B cell (primary cell): Measurements from ENCODE around the gene HAX1. TPM values are rescaled to one million over a fixed set of nuclear protein-coding genes. Genes with fewer than 3 reads are reported as not detected.

Source experiments
- ATAC-seq: fragments of 200-7000 bp; cut with Tn5 transposase; one replicate; pipeline ENCODE4 v1.10.0; 2021; ENCODE audit warnings: low read depth, mild to moderate bottlenecking, moderate number of reproducible peaks, moderate library complexity
- CTCF ChIA-PET: fragments of 350-600 bp; sonication (Branson Sonifier 250); formaldehyde crosslinking; loops from one replicate; lab custom pipeline; 2021; ENCODE audit warnings: antibody characterized with exemption, inconsistent platforms; lab: Charles Lee
- POLR2A ChIA-PET: fragments of 350-600 bp; sonication (Branson Sonifier 250); formaldehyde crosslinking; loops from one replicate; lab custom pipeline; 2021; ENCODE audit warnings: antibody characterized with exemption; lab: Charles Lee
- DNase-seq: peaks from one replicate; pipeline ENCODE4 v3.0.0; 2013
- H2AFZ ChIP-seq: 2 replicates; pipeline ENCODE4 v1.6.1; 2012; ENCODE audit warnings: mild to moderate bottlenecking, low read depth, low read length; ENCODE audit not compliant: insufficient read depth, poor library complexity, severe bottlenecking
- H3K27ac ChIP-seq, 2 donors: 1 replicate in 1 of 2; 2 replicates in 1 of 2; pipeline ENCODE4 v1.5.1; 2012 to 2013; ENCODE audit warnings: low read length in 2 of 2, mild to moderate bottlenecking in 2 of 2, moderate library complexity in 1 of 2
- H3K27me3 ChIP-seq, 4 experiments: fragments of 200-600 bp in 1 of 4; sonication (generic) in 1 of 4; replicated peaks in 1 of 4; 1 replicate in 2 of 4; 2 replicates in 2 of 4; pipeline versions ENCODE4 v1.6.1 to v1.7.0; 2013 to 2016; ENCODE audit warnings: low read length in 3 of 4, mild to moderate bottlenecking in 2 of 4, mixed read lengths in 1 of 4, moderate library complexity in 1 of 4; ENCODE audit not compliant: insufficient read depth in 4 of 4, control insufficient read depth in 3 of 4; ENCODE audit errors: control extremely low read depth in 1 of 4
- H3K36me3 ChIP-seq, 2 experiments: replicated peaks in 1 of 2; 1 replicate in 1 of 2; 2 replicates in 1 of 2; pipeline versions ENCODE4 v1.6.1 to v1.7.1; 2013; ENCODE audit warnings: low read length in 1 of 2; ENCODE audit not compliant: insufficient read depth in 2 of 2, control insufficient read depth in 1 of 2; ENCODE audit errors: control extremely low read depth in 1 of 2, extremely low read depth in 1 of 2
- H3K4me1 ChIP-seq, 2 donors: fragments of 200-600 bp in 1 of 2; sonication (generic) in 1 of 2; 1 replicate in 1 of 2; 2 replicates in 1 of 2; pipeline versions ENCODE4 v1.5.1 to v1.6.1; 2013 to 2017; ENCODE audit warnings: low read length in 2 of 2; ENCODE audit not compliant: control insufficient read depth in 2 of 2, insufficient read depth in 2 of 2
- H3K4me2 ChIP-seq: replicated peaks from 2 replicates; pipeline ENCODE3; 2012; ENCODE audit warnings: mild to moderate bottlenecking, low read depth, low read length; ENCODE audit not compliant: poor library complexity, severe bottlenecking
- H3K4me3 ChIP-seq, 5 experiments: fragments of 200-600 bp in 1 of 5; sonication (generic) in 1 of 5; 1 replicate in 3 of 5; 2 replicates in 2 of 5; pipeline versions ENCODE4 v1.5.1 to v1.7.0; 2011 to 2016; ENCODE audit warnings: low read length in 4 of 5, mild to moderate bottlenecking in 4 of 5, low read depth in 2 of 5, control low read depth in 1 of 5, moderate library complexity in 1 of 5; ENCODE audit not compliant: insufficient read depth in 1 of 5; ENCODE audit errors: control extremely low read depth in 1 of 5, extremely low read depth in 1 of 5
- H3K79me2 ChIP-seq: fragments of 200-600 bp; sonication (generic); one replicate; pipeline ENCODE4 v1.6.0; 2016; ENCODE audit warnings: low read length; ENCODE audit not compliant: control insufficient read depth, insufficient read depth
- H3K9ac ChIP-seq: fragments of 200-600 bp; sonication (generic); 2 replicates; pipeline ENCODE4 v1.6.1; 2017; ENCODE audit warnings: mild to moderate bottlenecking, low read length, moderate library complexity
- H3K9me3 ChIP-seq, 3 donors: one replicate each; pipeline versions ENCODE4 v1.6.1 to v1.7.1; 2013; ENCODE audit warnings: low read length in 2 of 3; ENCODE audit not compliant: control insufficient read depth in 2 of 3, insufficient read depth in 1 of 3; ENCODE audit errors: control extremely low read depth in 1 of 3
- H4K20me1 ChIP-seq: 2 replicates; pipeline ENCODE4 v1.6.0; 2012; ENCODE audit warnings: mild to moderate bottlenecking, low read length; ENCODE audit not compliant: insufficient read depth, control insufficient read depth, poor library complexity, severe bottlenecking
- H3K27ac Mint-ChIP-seq: one replicate; pipeline ENCODE4 v1.8.0; 2021; ENCODE audit warnings: mixed read lengths
- H3K27me3 Mint-ChIP-seq: one replicate; pipeline ENCODE4 v1.8.0; 2021; ENCODE audit warnings: mixed read lengths
- H3K4me1 Mint-ChIP-seq: one replicate; pipeline ENCODE4 v1.8.0; 2021; ENCODE audit warnings: mixed read lengths
- H3K4me3 Mint-ChIP-seq: one replicate; pipeline ENCODE4 v1.8.0; 2021; ENCODE audit warnings: mixed read lengths
- H3K9me3 Mint-ChIP-seq: one replicate; pipeline ENCODE4 v1.8.0; 2022; ENCODE audit warnings: mixed read lengths; ENCODE audit not compliant: insufficient read depth
- EZH2 ChIP-seq: IDR thresholded peaks from 2 replicates; pipeline ENCODE4 v1.6.1; 2012; ENCODE audit warnings: borderline replicate concordance, low read depth, mild to moderate bottlenecking, moderate library complexity, low read length; ENCODE audit not compliant: insufficient read depth, poor library complexity, severe bottlenecking
- WGBS: methylation state at CpG from one replicate; pipeline ENCODE4 v1.1.5; 2013; ENCODE audit warnings: missing lambda C conversion rate; ENCODE audit not compliant: insufficient coverage; 5-methylcytosine and 5-hydroxymethylcytosine counted together
- intact Hi-C: fragments of 100-400 bp; cut with micrococcal nuclease; formaldehyde crosslinking; loops from one replicate; pipeline ENCODE4 v1.10.0; 2022
- polyA plus RNA-seq: library from polyadenylated mRNA; depleted of rRNA; stranded (reverse); fragments of >200 nt; gene quantifications from 2 replicates; pipeline ENCODE4 v1.2.3, GENCODE V29; 2012
- total RNA-seq, 2 donors: library from RNA; stranded (reverse); fragments of 120-200 nt in 1 of 2; gene quantifications; 1 replicate in 1 of 2; 2 replicates in 1 of 2; pipeline versions ENCODE4 v1.2.3 to v1.2.4, GENCODE V29; 2013 to 2022
- TF ChIP-seq, protein P1 (sequence below): fragments of 200-600 bp; IDR thresholded peaks from one replicate; pipeline ENCODE4 v1.8.0; 2022; ENCODE audit warnings: antibody characterized with exemption, mild to moderate bottlenecking

Gene HAX1
- total and polyA plus RNA-seq, 2 donors (not counting 1 experiment from before 2014, with no cell fraction given) = 85.7 to 88.8 TPM

GRCh38 chr1:154270833-154271232 is 1.6 kb upstream of the HAX1 start:
- Mint-ChIP-seq H3K4me3 (peak overlapping the region; percentile 48), H3K4me1 (peaks cover 34% of the 10 kb centered on the region), H3K27ac (peak overlapping the region; percentile 87), H3K9me3 (no peaks in the 10 kb centered on the region), H3K27me3 (no peaks in the 10 kb centered on the region)
- TF ChIP-seq, protein P1, sequence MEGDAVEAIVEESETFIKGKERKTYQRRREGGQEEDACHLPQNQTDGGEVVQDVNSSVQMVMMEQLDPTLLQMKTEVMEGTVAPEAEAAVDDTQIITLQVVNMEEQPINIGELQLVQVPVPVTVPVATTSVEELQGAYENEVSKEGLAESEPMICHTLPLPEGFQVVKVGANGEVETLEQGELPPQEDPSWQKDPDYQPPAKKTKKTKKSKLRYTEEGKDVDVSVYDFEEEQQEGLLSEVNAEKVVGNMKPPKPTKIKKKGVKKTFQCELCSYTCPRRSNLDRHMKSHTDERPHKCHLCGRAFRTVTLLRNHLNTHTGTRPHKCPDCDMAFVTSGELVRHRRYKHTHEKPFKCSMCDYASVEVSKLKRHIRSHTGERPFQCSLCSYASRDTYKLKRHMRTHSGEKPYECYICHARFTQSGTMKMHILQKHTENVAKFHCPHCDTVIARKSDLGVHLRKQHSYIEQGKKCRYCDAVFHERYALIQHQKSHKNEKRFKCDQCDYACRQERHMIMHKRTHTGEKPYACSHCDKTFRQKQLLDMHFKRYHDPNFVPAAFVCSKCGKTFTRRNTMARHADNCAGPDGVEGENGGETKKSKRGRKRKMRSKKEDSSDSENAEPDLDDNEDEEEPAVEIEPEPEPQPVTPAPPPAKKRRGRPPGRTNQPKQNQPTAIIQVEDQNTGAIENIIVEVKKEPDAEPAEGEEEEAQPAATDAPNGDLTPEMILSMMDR = no peak
- TF ChIP-seq EZH2 = no peak
- H2AFZ ChIP-seq = no peak overlapping the region
- H3K9me3 ChIP-seq = no peaks in the 10 kb centered on the region
- DNase-seq (peak; percentile 23), ATAC-seq (no peak)
- H3K4me3 ChIP-seq = no peak overlapping the region
- peak overlapping the region in 1 of 2 donors; percentile 80 for H3K27ac ChIP-seq
- no peak overlapping the region for H3K9ac ChIP-seq
- H3K36me3 ChIP-seq = peaks cover 0 to 43% of the 10 kb centered on the region in 2 experiments
- H3K4me1 ChIP-seq = peaks cover 14 to 21% of the 10 kb centered on the region in 2 donors
- peaks cover 12% of the 10 kb centered on the region for H3K79me2 ChIP-seq
- intact Hi-C loops = loop anchor here (5.0 kb wide), 3 partner anchors 314 to 759 kb away; partner anchors contain the start of genes CRTC2 and ILF2
- H4K20me1 ChIP-seq = no peaks in the 10 kb centered on the region
- no CpG with 5 or more reads among the region's 5 CpGs for WGBS
- H3K27me3 ChIP-seq = no peaks in the 10 kb centered on the region
- no peak overlapping the region for H3K4me2 ChIP-seq
- POLR2A ChIA-PET = interaction anchor here (0.5 kb wide), 1 partner anchor 665 kb away, joined by 3 read pairs; no protein-coding TSS in a partner anchor
- CTCF ChIA-PET = interaction anchor here (1.3 to 7.4 kb wide), 6 partner anchors 11 to 284 kb away, joined by 3 to 52 read pairs (median 8); partner anchors contain the start of gene UBAP2L

- 54% methylated on average over 9 of the region's 13 CpGs for WGBS
- peak overlapping the region; percentile 88 to 99 (median 90) for H3K4me3 ChIP-seq
- H3K79me2 ChIP-seq = peaks cover 12% of the 10 kb centered on the region
- POLR2A ChIA-PET = interaction anchor here (0.6 to 1.1 kb wide), 3 partner anchors 92 to 900 kb away, joined by 3 to 11 read pairs (median 3); partner anchors contain the start of gene KRTCAP2
- intact Hi-C loops = loop anchor here (1.0 to 5.0 kb wide), 12 partner anchors 53 to 761 kb away; partner anchors contain the start of genes CRTC2, ILF2, RPS27 and UBAP2L
- CTCF ChIA-PET = interaction anchor here (0.7 to 7.4 kb wide), 3 partner anchors 59 to 73 kb away, joined by 3 to 52 read pairs (median 4); no protein-coding TSS in a partner anchor
- peaks cover 0 to 34% of the 10 kb centered on the region in 2 experiments for H3K36me3 ChIP-seq
- TF ChIP-seq, protein P1 = no peak
- TF ChIP-seq EZH2 = no peak
- H3K27ac Mint-ChIP-seq = peak overlapping the region; percentile 94
- no peaks in the 10 kb centered on the region for H3K9me3 ChIP-seq
- H3K4me2 ChIP-seq = peak overlapping the region; percentile 87
- peak overlapping the region; percentile 84 for H2AFZ ChIP-seq
- peaks cover 14 to 21% of the 10 kb centered on the region in 2 donors for H3K4me1 ChIP-seq
- DNase-seq (peak; percentile 23), ATAC-seq (no peak)
- H3K4me1 Mint-ChIP-seq = peaks cover 34% of the 10 kb centered on the region
- H3K4me3 Mint-ChIP-seq = peak overlapping the region; percentile 90
- no peaks in the 10 kb centered on the region for H3K27me3 Mint-ChIP-seq
- no peaks in the 10 kb centered on the region for H4K20me1 ChIP-seq
- peak overlapping the region; percentile 90 to 93 for H3K27ac ChIP-seq
- H3K27me3 ChIP-seq = no peaks in the 10 kb centered on the region
- no peaks in the 10 kb centered on the region for H3K9me3 Mint-ChIP-seq
- H3K9ac ChIP-seq = peak overlapping the region; percentile 90
Measured at GRCh38 chr1:154272999-154273563, 652 bp downstream of the HAX1 start.
